Measurements from ENCODE around the gene STUM.

STUM gene

DNA sequence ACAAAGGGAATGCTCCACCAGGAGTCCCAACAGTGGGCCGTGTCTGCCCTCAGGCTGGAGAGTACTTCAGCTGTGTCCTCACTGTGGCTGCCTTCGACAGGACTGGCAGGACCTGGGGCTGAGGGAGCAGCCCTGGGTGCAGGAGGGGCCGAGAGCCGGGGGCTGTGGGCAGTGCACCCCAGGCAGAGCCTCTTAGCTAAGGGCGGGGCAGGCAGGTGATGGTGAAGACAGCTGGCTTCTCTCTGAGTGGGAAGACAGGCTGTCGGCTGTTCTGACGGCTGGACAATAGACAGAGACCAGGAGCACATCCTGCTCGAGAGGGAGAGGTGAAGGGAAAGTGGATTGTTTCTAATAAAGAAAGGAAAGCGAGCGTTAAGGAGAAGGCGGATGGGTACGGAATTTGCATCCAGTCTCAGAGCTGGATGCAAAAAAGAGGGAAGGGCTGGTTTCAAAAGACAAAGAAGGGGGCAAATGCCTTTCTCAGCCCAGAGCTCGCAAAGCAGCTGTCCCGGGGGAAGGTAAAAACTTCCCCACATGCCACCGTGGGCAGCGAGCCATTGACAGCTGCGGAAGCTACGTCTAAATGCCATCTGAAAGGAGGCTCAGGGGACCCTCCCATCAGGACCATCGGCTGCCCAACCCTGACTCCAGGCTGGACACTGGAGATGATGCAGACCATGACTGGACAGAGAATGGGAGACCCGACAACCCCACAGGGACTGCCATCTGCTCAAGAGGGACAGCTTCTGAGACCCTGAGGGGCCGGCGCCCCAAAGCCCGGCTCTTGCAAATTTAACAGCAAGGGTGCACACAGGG, 92.0 kb downstream of the STUM start:
- no peak for DNase-seq (ENCODE audit: low read depth)

DNA sequence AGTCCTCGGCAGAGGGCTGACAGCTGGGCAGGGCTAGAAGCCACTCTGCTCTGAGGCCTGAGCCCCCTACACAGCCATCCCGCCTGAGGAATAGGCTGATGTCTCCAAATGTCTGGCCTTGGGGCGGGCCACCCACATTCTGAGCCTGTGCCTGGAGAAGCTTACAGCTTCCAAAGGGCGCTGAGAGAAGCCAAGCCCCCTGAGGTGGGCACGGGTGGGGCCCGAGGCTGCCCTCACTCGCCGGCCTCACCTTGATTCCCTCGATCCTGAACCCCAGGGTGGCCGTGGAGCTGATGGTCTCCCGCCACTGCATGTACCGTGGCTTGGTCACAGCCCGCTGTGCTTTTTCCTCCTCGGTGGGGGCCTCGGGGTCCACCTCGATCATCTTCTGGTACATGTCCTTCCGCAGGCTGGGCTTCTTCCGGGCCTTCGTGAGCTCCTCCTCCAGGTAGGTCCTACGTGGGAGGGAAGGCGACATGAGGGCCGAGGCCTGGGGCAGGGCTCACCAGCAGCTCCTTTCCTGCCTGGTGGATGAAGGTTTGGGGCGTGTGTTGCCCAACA, 93.2 kb downstream of the STUM start:
- no peak for DNase-seq (ENCODE audit: low read depth)

DNA sequence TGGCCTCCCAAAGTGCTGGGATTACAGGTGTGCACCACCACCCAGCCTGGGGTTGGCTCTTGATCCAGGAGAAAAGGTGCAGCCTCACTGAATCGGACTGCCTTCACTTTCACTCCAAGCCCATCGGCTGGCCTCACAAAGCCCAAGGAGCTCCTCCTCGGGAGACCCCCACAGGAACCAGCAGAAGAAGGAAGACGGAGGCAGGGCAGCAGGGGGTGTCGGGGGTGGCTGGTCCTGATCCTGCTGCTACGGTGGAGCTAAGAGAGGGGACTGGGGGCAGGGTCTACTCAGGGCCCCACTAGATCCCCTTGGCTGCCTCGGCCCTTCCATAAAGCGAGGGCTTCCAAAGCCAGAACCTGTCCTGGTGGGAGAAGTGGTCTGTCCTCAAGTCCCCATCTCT, 93.9 kb downstream of the STUM start:
- no peak for DNase-seq (ENCODE audit: low read depth)

DNA sequence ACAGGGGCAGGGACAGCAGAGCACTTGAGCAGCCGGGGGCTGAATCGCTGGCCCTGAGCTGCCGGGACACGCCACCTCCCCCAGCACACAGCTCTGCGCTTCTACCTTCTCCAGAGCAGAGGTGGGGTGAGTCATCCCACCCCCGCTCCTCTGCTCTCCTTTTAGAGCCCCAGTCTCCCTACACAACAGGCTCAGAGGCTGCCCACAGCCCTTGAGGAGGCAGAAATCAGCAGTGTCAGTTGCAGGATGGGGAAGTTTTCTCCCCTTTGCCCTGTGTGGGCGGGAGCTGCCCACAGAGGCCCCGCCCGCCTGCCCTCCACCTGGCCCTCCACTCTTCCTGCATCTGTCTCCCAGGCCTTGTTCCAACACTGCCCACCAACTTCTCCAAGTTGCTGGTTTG, 94.6 kb downstream of the STUM start:
- peak; percentile 77 for DNase-seq (ENCODE audit: low read depth)

DNA sequence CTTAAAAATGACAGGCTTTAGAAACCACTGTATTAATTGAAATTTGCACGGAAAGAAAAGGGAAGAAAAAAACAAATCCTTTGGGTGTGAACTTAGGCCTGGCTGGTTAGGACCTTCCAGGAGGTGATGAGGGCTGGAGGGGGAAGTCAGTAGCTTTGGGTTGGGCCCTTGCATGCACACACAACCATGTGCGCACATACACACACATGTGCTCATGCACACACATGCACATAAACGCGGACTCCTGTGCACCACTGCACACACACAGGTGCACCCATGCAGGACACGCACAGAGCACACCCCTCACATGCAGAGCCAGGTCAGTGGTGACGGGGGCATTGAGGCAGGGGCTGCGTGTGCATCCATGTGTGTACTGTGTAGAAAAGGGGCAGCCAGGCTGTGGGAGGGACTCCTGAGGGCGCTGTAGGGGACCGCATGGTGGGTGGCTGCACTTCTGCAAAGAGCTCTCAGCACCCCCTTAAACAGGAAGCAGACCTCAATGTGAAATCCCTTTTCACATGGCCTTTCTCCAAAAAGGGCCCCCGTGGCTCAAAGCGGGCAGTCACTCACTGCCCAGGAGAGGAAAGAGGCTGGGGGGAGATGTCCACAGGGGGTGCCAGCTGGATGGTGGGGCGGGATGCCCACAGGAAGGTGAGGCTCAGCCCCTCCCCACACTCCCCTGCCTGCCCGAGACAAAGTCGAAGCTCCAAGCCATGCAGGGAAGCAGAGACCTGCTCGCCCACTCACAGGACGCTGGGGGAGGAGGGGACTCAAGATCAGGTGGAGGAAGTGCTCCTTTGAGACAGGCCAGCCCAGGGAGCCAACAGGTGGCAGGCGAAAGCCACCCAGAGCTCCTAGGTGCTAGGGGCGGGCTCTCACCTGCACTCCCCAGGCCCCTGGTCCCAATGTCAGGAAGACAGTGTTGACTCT, 95.3 kb downstream of the STUM start:
- DNase-seq (ENCODE audit: low read depth), result no peak

DNA sequence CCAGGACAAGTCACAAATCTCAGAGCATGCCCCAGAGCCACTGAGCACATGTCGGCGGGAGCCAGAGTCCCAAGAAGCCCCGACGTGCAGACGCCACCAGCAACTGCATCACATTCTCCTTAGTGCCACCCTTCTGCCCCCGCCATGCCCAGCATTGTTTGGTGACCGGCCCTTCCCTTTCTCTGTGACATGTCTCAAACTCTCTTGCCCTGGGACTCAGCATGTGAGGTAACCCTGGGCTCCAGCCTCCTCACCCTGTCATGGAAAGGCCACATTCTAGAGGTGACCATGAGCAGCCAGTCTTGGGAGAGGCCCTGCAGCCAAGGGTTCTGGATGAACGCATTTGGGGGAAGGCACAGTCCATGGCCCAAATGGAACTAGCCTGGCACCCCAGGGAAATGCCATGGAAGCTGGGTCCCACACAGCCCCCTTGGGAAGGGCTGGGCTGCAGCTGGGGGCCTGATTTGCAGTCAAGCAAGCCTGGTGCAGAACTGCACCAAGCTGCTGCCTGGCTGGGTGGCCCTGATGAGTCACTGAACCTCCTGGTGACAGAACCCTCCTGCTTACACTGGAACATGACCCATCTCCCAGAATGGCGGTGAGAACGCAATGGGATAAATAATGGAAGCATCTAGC, 96.1 kb downstream of the STUM start:
- DNase-seq (ENCODE audit: low read depth), result no peak

DNA sequence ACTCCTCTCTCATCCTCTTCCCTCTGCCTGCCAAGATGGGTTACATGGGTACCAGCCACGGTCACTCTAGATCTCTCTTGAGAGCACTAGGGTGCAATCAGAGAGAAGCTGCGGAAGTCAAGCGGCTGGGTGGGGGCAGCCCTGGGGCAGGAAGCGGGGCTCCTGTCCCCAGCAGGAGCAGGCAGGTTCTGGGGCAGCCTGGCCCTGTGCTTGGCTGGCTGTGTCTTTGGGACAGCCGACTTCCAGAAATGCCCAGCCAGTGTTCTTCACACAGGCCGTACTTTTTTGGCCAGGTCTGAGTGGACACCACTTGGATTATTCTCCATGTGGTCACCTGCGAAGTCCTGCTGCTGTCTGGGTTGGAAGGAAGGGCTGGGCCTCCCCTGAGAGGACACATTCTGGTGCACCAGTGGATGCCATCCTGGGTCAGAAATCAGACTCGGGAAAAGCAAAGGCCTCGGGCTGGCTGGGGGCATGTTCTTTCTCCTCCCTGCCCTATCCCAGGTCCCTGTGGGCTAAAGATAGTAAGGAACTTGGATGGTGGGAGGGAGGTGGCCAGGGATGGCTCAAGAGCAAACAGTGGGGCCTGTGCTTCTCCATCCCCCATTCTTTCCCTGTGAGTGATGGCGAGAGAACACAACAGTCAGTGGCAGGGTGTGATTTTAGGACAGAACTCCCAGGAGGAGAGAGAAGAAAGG, 96.9 kb downstream of the STUM start:
- DNase-seq (ENCODE audit: low read depth), result no peak

DNA sequence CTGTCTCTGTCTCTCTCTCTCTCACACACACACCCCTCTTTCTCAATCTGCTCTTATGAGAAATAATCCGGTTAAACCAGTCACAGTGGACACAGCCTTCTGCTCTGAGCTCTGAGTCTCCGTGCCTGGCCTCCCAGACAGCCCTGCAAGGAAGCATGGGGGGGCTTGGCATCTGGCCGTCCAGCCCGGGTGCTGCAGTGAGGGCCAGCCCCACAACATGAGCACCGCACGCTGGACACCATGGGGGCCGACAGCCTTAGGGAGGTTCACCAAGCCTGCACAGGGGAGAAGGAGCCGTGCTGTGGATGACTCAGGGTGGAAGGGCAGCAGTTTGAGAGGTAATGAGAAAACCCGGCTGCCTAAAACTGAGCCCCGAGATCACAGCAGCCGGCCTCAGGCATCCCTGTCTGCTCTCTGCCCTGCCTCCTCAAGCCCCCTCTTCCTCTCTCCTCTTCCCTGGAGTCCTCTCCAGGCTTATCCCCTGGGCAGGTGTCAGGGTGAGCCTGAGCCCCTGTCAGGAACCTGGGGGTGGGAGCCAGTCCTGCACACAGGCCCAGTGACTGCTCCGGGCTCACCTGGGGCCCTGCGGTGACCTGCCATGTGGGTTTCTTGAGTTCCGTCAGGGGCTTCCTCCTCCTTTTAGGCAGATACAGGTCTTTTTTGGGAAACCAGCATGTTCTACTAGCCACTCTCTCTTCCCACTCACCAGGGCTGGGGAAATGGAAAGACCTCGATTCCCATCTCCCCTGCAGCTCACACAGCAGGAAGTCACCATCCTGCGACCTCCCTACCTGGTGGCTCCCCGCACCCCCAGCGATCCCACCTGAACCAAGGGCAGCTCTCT, 97.7 kb downstream of the STUM start:
- peak; percentile 25 for DNase-seq (ENCODE audit: low read depth)

DNA sequence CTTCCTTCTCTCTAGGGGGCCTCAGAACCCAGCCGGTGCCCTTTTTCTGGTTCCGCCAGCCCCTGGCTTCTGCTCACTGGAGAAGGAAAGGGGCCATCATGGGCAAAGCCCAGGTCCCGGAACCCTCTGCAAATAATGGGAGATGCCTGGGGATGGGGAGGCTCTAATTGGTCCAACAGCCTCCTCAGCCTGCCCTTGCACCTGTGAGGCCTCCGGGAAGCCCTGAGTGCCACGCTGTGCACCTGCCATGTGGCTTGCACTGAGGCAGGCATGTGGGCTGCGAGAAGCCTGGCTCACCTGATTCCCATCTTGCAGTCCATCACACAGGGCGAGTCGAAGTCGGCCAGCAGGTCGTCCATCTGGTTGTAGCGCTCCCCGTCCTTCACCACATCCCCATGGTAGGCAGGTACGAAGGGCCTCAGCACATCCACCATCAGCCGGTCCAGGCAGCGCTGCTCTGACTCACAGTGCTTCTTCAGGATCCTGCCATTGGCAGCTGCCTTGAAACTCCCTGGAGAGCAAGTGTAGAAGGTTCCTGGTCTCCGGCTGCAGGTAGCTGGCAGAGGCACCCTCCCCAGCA, 98.4 kb downstream of the STUM start:
- DNase-seq (ENCODE audit: low read depth), result no peak

DNA sequence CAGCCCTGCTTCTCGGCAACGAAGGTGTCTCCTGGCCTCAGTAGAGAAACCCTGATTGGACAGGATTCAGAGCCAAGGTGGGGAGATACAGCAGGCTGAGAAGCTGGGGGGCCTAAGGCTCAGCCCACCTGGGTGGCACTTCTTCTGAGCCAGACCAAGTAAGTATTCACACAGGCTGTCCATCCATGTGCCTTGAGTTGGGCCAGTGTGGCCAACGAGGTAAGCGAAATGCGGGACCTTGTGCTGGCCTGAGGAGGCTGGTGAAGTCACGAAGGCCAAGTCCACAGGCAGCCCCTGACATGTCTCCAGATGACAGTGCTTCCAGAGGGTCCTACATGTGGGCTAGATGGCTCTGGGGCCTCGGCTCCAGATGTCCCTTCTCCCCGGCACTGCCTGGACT, 99.2 kb downstream of the STUM start:
- no peak for DNase-seq (ENCODE audit: low read depth)

DNA sequence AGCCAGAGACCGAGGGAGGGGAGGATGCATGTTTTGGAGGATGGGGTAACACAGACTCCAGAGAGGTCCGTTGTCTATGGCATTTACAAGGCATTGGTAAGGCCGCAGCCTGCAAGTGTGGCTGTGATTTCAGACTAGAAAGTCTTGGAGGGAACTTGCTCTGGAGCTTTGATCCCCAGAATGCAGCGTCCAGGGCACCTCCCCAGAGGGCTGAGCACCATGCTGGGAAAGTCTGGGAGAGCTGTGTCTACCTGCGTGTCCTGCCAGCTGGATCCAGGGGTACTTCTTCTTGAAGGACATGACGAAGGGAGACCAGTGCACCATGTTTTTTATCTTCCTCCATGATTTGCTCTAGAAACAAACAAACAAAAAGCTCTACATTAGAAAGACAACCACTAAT, 99.9 kb downstream of the STUM start:
- no peak for DNase-seq (ENCODE audit: low read depth)

DNA sequence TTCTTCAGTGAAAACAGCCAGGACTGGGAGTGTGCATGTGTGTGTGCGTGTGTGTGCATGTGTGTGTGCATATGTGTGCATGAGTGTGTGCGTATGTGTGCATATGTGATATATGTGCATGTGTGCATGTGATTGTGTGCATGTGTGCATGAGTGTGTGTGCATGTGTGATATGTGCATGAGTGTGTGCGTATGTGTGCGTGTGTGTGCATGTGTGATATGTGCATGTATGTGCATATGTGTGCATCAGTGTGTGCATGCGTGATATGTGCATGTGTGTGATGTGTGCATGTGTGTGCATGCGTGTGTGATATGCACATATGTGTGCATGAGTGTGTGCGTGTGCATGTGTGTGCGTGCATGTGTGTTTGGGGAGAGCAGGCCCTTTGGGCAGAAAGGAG, 100.7 kb downstream of the STUM start:
- DNase-seq (ENCODE audit: low read depth), result no peak

DNA sequence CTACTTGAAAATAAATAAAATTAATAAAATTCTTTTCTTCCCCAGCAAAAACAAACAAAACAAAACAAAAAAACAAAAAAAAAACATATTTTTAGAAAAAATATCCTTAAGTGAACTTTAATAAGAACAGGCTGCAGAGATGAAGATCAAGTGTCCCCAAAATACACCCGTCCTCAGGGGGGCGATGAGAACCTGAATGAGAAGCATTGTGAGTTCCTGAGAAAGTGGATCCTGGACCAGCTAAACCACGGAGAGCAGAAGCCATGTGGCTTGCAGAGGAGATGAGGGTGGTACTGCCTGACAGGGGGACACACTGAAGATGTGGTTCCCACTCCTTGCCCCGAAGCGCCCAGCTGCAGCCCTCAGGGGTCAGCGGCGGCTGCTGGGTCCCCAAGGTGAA, 101.2 kb downstream of the STUM start:
- DNase-seq (ENCODE audit: low read depth), result no peak

DNA sequence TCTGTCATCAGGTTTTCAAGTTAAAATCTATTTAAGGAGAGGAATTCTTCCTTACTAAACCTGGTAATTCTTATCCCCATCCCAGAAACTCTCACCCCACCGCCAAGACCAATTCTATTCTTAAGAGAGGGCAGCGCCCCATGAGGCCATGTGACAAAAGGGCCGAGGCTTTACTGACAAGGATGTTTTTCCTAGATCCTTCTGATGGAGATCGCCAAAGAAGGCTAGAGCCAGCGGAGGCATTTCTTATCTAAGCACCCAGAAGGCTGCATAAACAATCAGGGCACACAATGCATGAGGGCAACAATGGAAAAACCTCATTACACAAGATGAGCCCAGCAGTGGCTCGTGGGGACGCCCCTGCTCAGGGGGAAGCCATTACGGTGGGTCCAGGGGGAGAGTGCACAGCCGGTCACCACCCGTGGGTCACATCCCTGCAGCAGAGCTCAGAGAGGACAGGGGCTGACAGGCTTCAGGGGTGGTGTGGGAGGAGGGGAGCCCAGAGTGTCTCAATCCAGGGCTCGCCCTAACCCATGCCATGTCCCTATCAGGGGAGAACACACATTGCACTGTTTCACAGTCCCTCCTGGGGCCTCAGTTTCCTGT, 101.8 kb downstream of the STUM start:
- no peak for DNase-seq (ENCODE audit: low read depth)

DNA sequence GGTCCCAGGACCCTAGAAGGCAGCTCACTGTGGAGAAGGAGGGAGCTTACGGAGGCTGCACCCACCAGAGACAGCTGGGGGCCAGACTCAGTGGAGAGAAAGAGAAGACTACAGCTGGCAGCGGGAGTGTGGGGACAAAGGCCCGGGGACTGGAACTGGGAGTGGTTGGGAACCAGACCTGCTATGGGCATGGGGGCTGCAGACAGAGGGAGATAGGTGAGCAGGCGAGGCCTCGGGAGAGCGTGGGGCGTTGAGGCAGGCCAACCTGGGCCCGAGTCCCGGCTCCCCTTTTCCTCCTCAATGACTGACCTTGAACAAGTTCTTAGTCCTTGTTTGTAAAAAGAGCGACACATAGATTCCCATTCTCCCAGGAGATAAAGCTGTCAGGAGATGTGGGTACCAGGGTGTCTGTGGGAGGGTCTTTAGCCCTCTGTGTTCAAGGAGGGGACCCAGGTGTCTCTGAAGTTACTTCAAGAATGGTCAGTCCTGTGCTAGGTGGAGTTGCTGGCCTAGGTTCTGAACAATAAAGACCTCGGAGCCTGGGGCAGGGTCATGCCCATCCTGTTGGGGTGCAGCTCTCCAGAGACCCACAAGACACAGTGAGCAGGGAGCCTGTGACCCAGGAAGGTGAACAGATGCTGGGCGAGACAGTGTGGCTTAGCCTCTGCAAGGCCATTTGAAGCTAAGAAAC, 102.6 kb downstream of the STUM start:
- no peak for DNase-seq (ENCODE audit: low read depth)

DNA sequence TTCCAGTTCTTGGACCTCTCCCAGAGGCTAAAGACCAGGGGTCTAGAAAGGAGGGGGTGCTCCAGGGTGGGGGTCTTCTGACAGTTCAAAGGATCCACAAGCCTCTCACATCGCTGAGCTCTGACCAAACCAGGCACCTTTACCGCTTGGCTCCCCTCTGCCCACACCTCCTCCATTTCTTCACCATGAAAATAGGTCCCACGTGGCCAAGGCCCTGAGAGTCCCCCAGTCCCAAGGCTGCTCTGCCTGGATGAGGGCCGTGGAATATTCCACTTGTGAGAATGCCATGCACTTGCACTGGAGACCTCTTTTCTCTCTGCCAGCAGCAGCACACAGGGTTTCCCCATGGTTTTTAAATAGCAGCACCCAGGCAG, 103.2 kb downstream of the STUM start:
- no peak for DNase-seq (ENCODE audit: low read depth)

DNA sequence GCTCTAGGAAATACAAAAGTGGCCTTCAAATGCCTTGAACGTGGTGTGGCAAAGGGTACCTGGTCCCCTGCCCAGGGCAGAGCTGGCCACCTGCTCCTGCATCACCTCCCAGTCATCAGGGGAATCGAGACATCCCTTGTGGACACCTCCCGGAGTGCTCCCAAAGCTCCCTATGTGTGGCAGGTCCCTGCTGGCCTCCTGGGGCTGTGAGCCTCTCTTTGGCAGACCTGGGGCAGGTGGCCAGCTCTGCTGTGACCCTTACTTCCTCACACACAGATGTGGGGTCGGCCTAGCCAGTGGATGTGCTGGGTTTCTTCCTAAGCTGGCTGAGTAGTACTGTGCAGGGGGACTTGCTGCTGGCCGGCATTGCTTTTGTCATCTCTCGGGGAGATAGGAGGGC, 104.0 kb downstream of the STUM start:
- DNase-seq (ENCODE audit: low read depth), result no peak

DNA sequence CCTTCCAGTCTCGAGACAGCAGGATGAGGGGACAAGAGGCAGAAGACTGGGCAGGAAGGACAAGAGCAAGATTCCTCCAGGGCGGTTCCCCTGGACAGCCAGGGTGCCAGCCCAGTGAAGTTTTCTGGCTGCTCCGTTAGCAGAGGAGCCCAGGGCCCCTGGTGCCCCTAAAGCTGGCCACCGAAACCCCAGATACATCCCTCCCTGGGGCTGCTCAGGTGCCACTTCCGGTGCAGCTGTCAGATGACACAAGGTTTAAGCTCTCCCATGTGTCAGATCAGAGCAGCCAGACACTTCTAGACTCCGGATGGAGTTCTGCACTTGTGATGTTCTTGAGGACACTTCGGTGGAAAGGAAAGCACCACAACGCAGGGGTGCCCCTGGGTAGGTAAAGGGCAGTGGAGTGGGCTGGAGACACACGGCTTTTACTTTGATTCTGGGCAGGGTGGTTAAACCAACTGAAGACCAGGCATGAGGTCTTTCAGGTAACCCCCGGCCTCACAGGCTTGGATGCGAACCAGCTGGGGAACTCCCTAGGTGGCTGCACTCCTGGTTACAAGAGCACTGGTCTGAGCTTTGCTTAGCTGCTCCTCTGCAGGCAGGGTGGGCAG, 104.9 kb downstream of the STUM start:
- no peak for DNase-seq (ENCODE audit: low read depth)

DNA sequence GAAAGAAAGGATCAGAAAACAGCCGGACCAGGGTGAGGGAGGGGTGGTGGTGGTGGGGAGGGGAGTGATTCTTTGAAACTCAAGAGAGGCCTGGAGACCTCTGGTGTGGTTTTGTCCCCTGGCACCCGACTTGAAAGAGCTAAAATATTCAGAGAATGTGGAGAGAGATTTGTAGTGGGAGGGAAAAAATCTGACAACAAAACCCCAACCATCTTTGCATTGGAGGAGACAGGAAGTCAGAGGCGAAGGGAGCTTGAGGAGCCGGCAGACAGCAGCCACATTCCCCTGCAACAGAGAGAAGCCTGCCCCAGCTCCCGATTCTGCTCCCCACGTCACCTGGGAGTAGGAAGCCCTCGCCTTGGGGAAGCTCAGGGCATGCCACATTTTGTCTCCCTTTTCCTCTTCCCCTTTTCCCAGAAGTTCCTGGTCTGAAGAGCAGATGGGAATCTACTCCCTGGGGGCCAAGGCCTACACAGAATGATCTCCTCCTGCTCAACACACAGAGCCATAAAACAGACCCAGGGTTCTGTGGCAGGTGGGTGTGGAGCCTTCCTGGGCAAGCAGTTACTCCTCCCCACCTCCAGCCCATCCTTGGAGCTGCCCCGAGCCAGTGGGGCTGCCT, 105.6 kb downstream of the STUM start:
- peak; percentile 56 for DNase-seq (ENCODE audit: low read depth)

Measured in amniotic epithelial cell (primary cell).